Sigmoid colon (tissue), 4 donors: ENCODE data around the gene NKX1-1.

ENCODE experiments used
- CTCF ChIP-seq, 4 experiments: fragments of 450-650 bp in 3 of 4; fragments of 200-600 bp in 1 of 4; IDR thresholded peaks; one replicate each; pipeline ENCODE4 v1.5.1; 2016 to 2019; ENCODE audit warnings: antibody characterized with exemption in 4 of 4, mild to moderate bottlenecking in 3 of 4, moderate library complexity in 2 of 4
- EP300 ChIP-seq, 4 donors: sonication (generic); formaldehyde crosslinking; IDR thresholded peaks; one replicate each; pipeline ENCODE4 v1.6.1; 2017; ENCODE audit warnings: antibody characterized with exemption in 4 of 4

- TF ChIP-seq CTCF (IDR thresholded peaks at IDR 0.05) = no peak
- TF ChIP-seq EP300 (IDR thresholded peaks at IDR 0.05) = no peak
These were observed 42.6 kb upstream of the NKX1-1 start for GRCh38 chr4:1448589-1449420.
